Frontal cortex (tissue), 4 donors: Measurements from ENCODE around the gene PHF19. TPM values are rescaled to one million over a fixed set of nuclear protein-coding genes. Genes with fewer than 3 reads are reported as not detected.

Experiments used
- DNase-seq, 2 donors: peaks; one replicate each; pipeline ENCODE4 v3.0.0; 2012; ENCODE audit warnings: low spot score in 2 of 2
- FAIRE-seq: peaks from 2 replicates; lab custom pipeline; 2012; peaks lifted over from hg19 to GRCh38; lab: Jason Lieb, UNC
- total RNA-seq: library from RNA; depleted of rRNA; stranded (reverse); fragments of >200 nt; gene quantifications from one replicate; pipeline ENCODE4 v1.2.3, GENCODE V29; 2014
- donor health status: control.
- donor health status: control.
- donor health status: control.

Gene PHF19
- total RNA-seq, 1 donor from 2014 or later, result 3.7 TPM

DNA sequence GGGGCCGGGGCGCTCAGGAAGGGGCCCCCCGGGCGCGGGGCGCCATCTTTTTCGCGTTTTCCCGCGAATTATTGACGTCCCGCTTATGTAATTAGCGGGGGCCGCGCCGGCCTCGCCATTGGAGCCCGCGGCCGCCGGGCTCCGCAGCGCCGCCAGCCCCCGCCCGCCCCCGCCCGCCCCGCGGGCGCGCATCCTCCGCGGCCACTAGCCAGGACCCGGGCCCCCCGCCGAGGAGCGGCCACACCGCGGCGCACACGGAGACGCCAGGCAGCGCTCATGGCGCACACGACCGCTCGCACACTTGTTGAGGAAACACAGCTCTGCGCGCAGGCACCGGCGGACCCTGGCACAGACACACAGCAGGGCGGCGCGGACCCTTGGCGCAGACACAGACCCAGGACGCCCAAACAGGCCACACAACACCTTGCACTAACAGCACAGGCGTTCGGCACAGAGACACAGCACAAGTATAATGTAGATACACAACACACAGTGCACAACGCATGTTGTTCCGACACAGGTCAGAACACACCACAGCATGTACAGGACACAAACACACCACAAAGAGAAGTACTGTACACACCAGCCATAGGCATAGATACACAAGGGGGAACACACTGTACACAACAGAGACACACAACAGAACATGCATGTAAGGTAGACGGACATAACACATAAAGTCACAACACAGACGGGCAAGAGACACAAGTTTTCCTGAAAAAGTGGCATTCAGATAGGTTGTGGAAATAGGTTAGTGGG is 467 bp upstream of the PHF19 start:
- FAIRE-seq, result no peak

DNA sequence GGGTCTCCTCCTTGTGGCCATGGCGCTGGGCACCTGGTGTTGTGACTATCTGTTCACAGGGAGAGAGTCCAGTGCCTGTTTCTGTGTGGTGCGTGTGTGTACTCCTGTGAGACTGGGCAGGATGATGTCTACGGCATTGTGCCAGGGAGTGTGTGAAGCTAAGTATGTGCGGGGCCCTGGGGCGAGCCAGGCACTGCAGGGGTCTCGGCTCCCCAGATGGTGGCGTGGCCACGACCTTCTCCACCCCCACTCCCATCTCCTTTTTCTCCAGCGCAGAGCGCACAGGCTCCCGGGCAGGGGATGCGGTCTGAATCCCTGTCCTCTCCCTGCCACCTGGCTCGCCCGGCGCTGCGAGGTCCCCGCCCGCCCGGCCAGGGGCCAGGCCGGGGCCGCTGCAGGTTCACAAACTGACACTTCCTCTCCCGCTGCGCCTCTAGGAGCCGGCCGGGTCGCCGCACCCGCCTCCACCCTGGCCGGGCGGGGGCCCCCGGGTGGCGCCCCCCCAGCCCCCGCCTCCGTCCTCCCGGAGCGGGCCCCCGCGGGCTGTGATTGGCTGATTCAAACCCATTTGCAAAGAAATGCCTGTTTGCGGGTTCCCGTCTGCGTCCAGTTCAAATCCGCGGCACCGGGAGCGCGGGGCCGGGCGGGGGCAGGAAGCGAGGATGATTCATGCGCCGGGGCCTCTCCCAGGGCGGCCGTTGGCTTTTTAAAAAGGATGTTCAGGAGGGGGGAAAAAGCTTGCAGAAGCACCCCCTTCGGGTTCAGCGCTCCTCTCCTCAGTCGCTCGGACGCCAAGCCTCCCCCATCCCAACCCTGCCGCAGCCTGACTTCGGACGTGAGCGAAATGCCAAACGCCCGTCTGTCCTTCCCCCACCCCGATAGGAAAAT is 790 bp downstream of the PHF19 start:
- no peak for FAIRE-seq

More for the DNA sequence above, 467 bp upstream of the PHF19 start:
- peak; percentile 86 to 90 for DNase-seq

DNA sequence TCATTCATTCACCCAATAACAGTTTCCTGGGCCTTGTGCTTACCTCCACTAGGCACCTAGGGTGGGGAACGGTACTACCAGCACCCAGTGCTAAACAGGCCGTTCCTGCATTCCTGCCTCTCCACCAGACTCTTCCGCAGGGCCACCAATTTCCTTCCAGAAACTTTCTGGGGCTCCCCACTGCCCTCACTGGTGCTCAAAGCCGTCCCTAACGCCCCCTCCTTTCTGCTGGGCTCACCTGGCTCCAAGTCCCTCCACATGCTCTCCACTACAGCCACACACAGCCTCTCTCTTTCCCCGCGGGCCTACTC is 1.4 kb downstream of the PHF19 start:
- DNase-seq (no peak), FAIRE-seq (no peak)

More for the DNA sequence above, 790 bp downstream of the PHF19 start:
- peak; percentile 84 to 91 for DNase-seq

DNA sequence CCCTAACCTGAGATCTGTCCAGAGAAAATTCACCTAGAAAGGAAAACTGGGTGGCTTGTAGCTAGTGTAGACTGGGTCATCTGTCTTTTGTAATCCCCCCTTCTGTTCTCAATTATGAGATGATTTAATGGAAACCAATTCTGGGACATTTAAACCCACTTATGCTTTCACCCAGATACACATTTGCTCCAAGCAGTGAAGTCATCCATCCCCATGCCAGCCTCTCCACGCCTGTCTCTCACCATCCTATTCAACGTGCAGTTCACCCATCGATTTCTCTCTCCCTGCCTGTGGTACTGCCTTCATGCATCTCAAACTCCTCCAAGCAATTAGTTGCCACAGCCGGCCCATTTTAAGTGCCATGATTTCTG is 1.8 kb downstream of the PHF19 start:
- no peak for FAIRE-seq
- DNase-seq, result no peak

GRCh38 chr9:120874226-120875194 is 2.5 kb downstream of the PHF19 start:
- no peak for DNase-seq
- FAIRE-seq, result no peak

GRCh38 chr9:120873512-120873911 is 3.5 kb downstream of the PHF19 start:
- FAIRE-seq, result no peak
- no peak for DNase-seq

DNA sequence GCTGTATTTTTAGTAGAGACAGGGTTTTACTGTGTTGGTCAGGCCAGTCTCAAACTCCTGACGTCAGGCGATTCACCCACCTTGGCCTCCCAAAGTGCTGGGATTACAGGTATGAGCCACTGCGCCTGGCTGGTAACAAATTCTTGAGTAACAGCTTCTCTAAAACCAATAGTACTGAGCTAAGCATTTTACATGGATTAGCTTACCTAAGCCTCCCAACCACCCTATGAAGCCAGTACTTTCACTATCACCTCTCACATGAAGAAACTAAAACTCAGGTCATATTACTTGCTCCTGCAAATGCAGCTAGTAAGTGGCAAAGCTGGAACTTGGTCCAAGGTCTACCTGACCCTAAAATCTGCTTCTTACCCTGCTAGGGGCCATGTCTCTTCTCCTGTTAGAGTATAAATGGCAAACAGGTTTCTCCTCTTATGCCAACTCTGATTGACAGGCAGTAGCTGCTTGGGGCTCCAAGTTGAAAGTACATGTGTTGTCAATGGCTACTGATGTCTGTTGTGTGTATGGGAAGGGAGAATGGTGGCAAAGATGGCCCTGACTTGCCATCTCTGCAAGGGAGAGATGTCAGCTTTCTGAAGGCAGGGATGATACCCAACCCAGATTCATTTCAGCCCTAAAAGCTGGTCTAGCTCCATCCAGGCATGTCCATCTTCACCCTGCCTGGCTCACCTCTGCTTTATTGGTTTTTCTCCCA is 4.0 kb downstream of the PHF19 start:
- DNase-seq, result no peak
- FAIRE-seq, result no peak

DNA sequence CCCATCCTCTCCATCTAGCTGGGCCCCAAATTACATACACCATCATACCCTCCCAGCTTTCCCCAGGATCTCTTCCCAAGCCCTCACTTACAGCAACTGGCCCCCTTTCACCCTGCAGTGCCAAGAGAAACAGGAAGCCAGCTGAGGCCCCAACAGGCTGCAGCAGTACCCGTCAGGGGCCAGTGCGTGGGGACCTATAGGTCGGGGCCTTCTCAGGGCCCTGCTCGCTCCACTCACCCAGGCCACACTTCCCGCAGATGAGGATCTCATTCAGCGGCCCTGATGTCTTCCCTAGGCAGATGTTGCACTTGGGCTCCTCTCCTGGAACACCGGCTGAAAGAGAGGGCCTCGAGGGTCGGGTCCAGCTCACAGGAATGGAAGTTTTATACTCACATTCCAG is 6.8 kb downstream of the PHF19 start:
- FAIRE-seq (no peak), DNase-seq (no peak)

DNA sequence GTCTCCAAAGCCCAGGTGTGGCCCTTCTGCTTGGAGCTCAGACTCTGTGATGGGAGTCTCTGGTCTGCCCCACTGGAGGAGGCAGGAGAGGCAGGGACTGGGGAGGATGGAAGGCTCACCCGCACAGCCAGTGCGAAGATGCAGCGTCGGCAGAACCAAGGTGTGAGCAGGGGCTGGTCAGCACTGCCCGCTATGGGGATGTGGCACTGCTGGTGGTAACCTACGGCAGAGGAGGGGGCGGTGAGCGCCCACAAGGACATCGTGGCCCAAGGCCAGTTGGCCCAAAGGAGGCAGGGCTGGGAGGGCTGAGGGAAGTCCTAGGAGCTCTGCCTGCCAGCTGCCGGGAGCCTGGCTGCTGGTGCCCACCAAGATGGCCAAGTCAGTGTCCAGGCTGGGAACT is 7.3 kb downstream of the PHF19 start:
- DNase-seq, result no peak
- no peak for FAIRE-seq

DNA sequence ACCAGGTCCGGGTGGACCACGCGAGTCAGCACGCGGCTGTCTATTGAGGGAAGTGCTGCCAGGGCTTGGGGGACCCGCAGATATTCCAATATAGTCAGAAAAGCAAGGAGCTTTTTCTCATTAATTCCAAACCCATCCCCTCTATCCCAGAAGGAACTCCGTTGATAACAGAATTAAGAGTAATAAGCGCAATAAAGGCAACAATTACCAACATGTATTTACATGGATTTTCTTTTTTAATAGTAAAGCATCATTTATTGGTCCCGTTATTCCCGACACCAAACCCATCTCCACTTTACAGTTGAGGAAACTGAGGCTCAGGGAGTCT is 7.7 kb downstream of the PHF19 start:
- FAIRE-seq, result no peak
- no peak for DNase-seq

GRCh38 chr9:120868676-120869359 is 8.2 kb downstream of the PHF19 start:
- peak; percentile 89 to 92 for DNase-seq
- FAIRE-seq, result no peak

DNA sequence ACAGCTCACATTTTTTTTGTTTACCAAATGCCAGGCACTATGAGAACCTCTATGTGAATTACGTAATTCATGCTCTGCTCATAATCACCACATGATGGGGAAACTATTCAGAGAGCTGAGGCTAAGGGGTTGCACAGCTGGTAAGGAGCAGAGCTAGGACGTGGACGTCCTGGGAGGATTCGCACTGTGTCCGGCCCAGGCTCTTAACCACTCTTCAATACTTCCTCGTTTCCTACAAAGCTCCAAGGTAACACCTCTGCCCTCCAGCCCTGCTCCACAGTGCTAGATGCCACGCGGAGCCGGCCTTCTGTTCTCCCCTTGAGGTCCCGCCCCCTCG is 8.7 kb downstream of the PHF19 start:
- FAIRE-seq (no peak), DNase-seq (no peak)

- FAIRE-seq, result no peak
Observed at GRCh38 chr9:120867676-120868338, 9.2 kb downstream of the PHF19 start.

GRCh38 chr9:120866651-120867050 is 10.3 kb downstream of the PHF19 start:
- DNase-seq (no peak), FAIRE-seq (no peak)

More at GRCh38 chr9:120867676-120868338, 9.2 kb downstream of the PHF19 start:
- DNase-seq, result no peak

GRCh38 chr9:120865809-120866208 is 11.2 kb downstream of the PHF19 start:
- DNase-seq, result no peak
- FAIRE-seq, result no peak

GRCh38 chr9:120865176-120865575 is 11.8 kb downstream of the PHF19 start:
- FAIRE-seq (no peak), DNase-seq (no peak)

- DNase-seq, result no peak
- FAIRE-seq, result no peak
Observed at GRCh38 chr9:120864719-120865118, 12.3 kb downstream of the PHF19 start.

GRCh38 chr9:120863833-120864232 is 13.2 kb downstream of the PHF19 start:
- DNase-seq (no peak), FAIRE-seq (no peak)

- no peak for FAIRE-seq
- DNase-seq, result no peak
Observed at GRCh38 chr9:120862452-120862851, 14.5 kb downstream of the PHF19 start.
